Cardiac septum (tissue), 1 donor: ENCODE measurements around the gene HNRNPM. TPM values are rescaled to one million over a fixed set of nuclear protein-coding genes. Genes with fewer than 3 reads are reported as not detected.

ENCODE experiments used
- DNase-seq: peaks from one replicate; pipeline ENCODE4 v3.0.0-alpha.2; 2020; ENCODE audit warnings: low spot score
- intact Hi-C: fragments of 100-400 bp; cut with DNase I; formaldehyde crosslinking; loops from one replicate; pipeline ENCODE4 v1.14.0; 2022
- total RNA-seq: library from RNA; stranded (reverse); fragmentation: NEBNext Ultra II Directional; extraction: Animal tissue kit (Norgen Biotek cat#: 25700); gene quantifications from one replicate; pipeline ENCODE4 v1.2.1, GENCODE V29; 2021
- donor health status: DM: no; HTN: no; CAD: no.

Gene HNRNPM
- total RNA-seq, 1 donor from 2014 or later = 102 TPM

DNA sequence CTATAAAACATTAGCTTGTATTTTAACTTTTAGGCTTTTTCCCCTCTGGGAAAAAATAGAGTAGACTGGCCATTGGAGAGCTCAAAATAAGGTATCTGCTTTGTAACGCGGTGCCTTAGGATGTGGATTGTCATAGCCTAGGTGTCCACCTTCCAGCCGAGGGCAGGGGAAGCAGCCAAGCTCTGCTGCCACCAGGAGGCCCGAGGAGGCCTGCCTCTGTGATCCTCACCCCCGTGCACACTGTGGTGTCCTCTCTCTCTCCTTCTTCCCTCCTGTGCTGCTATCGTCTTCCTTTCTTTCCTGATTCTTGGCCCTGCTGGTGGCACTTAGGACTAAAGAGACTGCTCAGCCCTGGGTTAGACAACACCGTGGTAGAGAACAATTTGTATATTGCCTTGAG is 11.3 kb downstream of the HNRNPM start:
- intact Hi-C loops = no loop called here
- no peak for DNase-seq

DNA sequence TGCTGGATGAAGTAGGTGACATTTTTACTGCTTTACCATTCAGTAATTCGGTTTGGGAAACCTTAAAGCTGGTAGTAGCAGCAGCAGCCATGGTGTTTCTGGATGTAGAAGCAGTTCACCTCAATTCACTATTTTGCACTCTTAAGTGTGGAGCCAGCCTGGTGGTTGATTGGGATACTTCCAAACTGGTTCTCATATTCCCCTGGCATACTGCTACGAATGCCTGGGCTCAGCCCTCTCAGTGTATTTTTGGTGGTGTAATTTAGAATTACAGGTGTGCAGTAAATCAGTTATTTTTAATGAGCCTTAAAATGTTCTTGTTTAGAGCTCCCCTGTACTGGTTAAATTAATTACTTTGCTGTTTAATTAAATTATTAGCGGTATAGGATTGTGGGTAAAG is 12.4 kb downstream of the HNRNPM start:
- DNase-seq = no peak
- intact Hi-C loops = no loop called here

DNA sequence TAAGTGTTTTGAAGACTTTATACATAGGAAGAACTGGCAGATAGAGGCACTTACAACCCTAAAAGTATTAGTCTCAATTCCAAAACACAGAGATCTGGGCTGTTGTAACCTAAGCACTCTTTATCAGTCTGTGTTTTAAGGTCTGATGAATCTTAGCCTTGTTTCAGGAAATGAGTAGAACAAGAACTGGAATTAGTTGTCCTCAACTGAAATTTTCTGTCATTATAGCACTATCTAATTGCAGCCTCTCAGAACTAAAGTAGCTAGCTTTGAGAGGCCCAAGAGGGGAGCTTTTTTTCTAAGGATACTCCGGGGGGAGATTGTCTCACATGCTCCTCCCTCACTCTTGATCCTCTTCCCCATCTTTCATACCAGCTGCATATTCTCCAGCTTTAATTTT is 13.1 kb downstream of the HNRNPM start:
- DNase-seq = no peak
- intact Hi-C loops = loop anchor here (2.0 kb wide), 1 partner anchor 13 kb away; the partner anchor contains the start of gene HNRNPM

- no peak for DNase-seq
- intact Hi-C loops = loop anchor here (2.0 kb wide), 1 partner anchor 14 kb away; the partner anchor contains the start of gene HNRNPM
Measured at GRCh38 chr19:8458380-8458779, 13.6 kb downstream of the HNRNPM start.

DNA sequence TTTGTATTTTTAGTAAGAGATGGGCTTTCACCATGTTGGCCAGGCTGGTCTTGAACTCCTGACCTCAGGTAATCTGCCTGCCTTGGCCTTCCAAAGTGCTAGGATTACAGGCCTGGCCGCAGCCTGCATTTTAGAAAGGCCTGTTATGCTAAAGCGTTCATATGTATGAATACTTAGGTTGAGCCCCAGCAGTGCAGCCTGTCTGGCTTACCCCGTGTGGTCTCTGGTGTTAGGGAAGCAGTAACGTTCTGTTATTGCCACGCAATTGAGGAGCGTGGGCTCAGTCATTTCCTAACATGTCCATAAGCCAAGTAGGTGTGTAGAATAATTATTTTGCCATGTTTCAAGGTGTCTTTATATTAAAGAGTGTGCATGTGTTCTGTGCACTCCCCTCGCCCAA is 14.3 kb downstream of the HNRNPM start:
- intact Hi-C loops = loop anchor here (2.0 kb wide), 1 partner anchor 14 kb away; the partner anchor contains the start of gene HNRNPM
- DNase-seq = no peak

- intact Hi-C loops = loop anchor here (2.0 kb wide), 1 partner anchor 15 kb away; the partner anchor contains the start of gene HNRNPM
- no peak for DNase-seq
Measured at GRCh38 chr19:8459520-8460270, 14.9 kb downstream of the HNRNPM start.

- DNase-seq = no peak
- intact Hi-C loops = no loop called here
Measured at GRCh38 chr19:8460516-8461298, 15.9 kb downstream of the HNRNPM start.

GRCh38 chr19:8461376-8461775 is 16.6 kb downstream of the HNRNPM start:
- no peak for DNase-seq
- intact Hi-C loops = no loop called here

GRCh38 chr19:8461891-8462290 is 17.1 kb downstream of the HNRNPM start:
- no peak for DNase-seq
- intact Hi-C loops = no loop called here

DNA sequence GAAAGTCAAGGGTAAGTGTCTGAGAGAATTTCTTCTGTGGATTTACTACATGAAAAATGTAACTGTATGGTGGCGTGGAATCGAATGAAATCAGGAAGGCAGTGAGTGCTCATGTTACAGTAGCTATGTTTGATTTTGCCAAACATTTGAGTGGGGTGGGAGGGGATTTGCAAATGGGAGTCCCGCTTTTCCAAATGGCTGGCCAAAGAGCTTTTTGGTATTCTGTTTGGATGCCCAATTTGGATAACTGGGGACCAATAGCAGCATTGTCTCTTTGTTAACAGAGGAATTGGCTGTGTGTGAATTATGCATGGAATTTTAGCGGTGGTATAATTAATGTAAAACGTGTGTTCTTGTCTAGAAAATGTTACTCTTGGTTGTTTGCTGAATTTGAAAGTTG is 17.8 kb downstream of the HNRNPM start:
- DNase-seq = no peak
- intact Hi-C loops = no loop called here

- no peak for DNase-seq
- intact Hi-C loops = no loop called here
Measured at GRCh38 chr19:8463365-8463764, 18.6 kb downstream of the HNRNPM start.

DNA sequence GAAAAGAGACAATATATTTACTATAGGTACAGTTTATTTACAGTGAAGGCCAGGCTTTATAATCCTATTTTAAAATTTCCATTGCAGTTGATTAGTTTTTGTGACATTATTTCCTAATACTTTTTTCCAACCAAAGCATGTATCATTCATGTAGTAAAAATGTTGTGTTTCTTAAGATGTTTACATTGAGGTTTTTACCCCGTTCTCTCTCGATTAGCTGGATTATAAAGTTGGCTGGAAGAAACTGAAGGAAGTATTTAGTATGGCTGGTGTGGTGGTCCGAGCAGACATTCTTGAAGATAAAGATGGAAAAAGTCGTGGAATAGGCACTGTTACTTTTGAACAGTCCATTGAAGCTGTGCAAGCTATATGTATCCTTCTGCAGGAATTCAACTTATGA is 21.2 kb downstream of the HNRNPM start:
- intact Hi-C loops = no loop called here
- DNase-seq = no peak

- intact Hi-C loops = no loop called here
Measured at GRCh38 chr19:8468124-8468523, 23.3 kb downstream of the HNRNPM start.

GRCh38 chr19:8468761-8469373 is 24.1 kb downstream of the HNRNPM start:
- intact Hi-C loops = no loop called here

More at GRCh38 chr19:8468124-8468523, 23.3 kb downstream of the HNRNPM start:
- DNase-seq = no peak

DNA sequence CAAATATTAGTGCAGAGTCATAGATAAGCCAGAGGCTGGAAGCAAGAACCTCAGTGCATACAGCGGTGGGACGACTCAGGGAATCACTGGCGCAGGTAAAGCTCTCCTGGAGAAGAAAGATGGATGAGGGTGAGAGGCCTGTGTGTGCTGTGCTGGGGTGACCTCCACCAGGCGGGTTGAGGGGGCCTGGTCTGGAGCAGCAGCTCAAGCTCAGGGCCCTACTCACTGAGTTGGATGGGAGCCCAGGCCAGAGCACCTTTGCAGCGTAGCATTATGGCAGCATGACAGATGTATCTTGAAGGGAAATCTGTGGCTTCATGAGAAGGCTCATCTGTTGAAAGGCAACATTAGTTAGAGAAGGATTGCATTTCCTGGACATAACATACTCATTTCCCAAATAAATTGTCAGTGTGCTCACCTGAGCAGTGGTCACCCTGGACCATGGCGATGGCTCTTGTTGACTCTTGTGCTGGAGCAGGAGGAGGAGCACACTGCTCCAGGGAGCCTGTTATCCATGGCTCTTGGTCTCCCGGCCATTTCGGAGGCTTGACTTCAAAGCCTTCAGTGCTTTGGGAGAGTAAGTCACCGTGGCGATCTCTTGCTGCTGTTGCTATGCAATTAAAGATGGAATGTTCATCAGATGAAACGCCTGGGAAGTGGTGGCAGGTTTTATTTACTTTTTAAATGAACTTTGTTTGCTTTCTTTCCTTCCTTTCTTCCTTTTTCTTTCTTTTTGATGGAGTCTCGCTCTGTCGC is 25.0 kb downstream of the HNRNPM start:
- intact Hi-C loops = no loop called here
- no peak for DNase-seq

More at GRCh38 chr19:8468761-8469373, 24.1 kb downstream of the HNRNPM start:
- DNase-seq = no peak

- DNase-seq = no peak
- intact Hi-C loops = no loop called here
Measured at GRCh38 chr19:8473648-8474476, 29.1 kb downstream of the HNRNPM start.

DNA sequence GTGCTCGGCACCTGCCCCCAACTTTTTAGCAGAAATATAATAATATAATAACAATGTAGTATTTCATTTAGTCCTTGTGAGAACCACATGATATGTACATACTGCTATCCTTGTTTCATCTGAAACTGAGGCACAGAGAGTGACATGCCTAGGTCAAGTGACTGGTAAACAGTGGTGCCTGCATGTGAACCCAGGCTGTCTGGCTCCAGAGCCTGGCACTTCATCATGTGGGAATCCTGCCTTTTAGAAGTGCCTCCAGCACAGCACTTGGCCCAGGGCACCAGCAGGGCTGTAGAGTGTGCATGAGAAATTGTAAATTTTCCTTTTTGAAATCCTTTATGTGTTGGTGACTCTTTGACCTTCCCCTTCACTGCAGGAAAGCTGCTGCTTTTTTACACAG is 30.2 kb downstream of the HNRNPM start:
- intact Hi-C loops = no loop called here
- DNase-seq = no peak

GRCh38 chr19:8476524-8476923 is 31.7 kb downstream of the HNRNPM start:
- intact Hi-C loops = no loop called here
- DNase-seq = no peak

- DNase-seq = no peak
- intact Hi-C loops = no loop called here
Measured at GRCh38 chr19:8477889-8478288, 33.1 kb downstream of the HNRNPM start.
